ENCODE results near the gene TMEM184A. TPM values are rescaled to one million over a fixed set of nuclear protein-coding genes. Genes with fewer than 3 reads are reported as not detected.

The TMEM184A gene
- total RNA-seq, 1 donor from 2014 or later, result 6.6 TPM

DNA sequence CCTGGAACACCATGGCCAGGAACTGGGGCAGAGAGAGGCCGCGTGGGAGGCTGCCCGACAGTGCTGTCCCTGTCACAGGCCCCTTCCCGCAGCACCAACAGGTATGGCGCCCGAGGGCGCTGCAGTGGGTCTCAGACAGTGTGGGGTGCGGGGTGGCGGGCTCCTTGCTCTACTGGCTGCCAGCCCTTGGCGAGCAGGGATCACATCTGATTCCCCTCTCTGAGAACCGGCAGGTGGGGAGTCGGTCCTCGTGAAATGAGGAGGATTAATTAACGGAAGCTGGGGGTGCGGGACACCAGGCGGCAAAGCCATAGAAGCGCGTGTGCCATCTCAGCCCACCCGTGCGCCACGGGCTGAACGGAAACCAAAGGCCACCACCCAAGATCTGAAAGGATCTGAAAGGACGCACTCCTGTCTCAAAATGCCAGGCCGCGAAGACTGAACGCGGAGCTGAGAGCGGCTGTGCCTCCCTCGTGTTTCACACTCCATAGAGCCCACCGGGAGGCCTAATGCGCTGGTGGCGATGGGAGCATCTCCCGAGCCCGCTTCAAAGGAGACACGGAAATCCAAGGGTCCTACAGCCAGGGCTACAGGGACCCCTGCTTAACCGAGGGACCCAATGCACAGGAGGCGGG lies 58.6 kb downstream of the TMEM184A start:
- H3K4me3 Mint-ChIP-seq, result no peak overlapping the region

DNA sequence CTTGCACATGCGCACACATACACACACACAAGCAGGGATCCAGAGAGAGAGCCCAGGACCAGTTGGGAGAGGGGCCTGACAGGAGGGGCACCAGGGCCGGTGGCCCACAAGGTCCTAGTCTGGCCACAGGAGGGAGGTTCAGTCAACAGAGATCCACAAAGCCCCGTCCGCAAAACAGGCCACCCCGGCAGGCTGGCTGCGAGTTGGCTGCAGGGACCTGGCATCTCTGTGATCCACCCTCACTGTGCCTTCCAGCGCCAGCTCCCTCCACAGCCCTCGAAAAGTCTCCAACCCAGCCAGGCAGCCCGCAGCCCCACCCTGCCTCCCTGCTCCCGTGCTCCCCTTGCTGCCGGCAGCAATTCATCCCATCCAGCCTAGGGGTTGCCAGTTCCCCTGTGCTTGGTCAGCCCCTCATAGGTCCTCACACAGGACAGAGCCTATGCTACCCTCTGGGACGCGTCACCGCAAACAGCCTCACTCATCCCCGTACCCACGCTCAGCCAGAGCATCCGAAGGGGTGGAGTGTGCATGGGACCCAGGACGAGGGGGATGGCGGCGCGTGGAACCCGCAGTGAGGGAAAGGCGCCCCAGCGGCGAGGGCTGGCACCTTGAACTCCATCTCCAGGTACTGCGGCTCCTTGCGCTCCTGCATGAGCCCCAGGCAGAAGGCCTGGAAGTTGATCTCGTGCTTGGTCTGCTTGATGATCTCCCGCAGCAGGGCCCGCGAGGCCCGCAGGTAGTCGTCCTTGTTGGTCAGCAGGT lies 59.3 kb downstream of the TMEM184A start:
- TF ChIP-seq, protein P1, sequence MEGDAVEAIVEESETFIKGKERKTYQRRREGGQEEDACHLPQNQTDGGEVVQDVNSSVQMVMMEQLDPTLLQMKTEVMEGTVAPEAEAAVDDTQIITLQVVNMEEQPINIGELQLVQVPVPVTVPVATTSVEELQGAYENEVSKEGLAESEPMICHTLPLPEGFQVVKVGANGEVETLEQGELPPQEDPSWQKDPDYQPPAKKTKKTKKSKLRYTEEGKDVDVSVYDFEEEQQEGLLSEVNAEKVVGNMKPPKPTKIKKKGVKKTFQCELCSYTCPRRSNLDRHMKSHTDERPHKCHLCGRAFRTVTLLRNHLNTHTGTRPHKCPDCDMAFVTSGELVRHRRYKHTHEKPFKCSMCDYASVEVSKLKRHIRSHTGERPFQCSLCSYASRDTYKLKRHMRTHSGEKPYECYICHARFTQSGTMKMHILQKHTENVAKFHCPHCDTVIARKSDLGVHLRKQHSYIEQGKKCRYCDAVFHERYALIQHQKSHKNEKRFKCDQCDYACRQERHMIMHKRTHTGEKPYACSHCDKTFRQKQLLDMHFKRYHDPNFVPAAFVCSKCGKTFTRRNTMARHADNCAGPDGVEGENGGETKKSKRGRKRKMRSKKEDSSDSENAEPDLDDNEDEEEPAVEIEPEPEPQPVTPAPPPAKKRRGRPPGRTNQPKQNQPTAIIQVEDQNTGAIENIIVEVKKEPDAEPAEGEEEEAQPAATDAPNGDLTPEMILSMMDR (conservative IDR thresholded peaks at IDR 0.05), result no peak
- no peak for DNase-seq (ENCODE audit: extremely low spot score, unreplicated experiment)
- Mint-ChIP-seq H3K27ac (no peak overlapping the region), H3K4me3 (no peak overlapping the region), H3K4me1 (ENCODE audit: unreplicated experiment) (no peaks in the 10 kb centered on the region), H3K36me3 (peaks cover 6% of the 10 kb centered on the region), H3K27me3 (no peaks in the 10 kb centered on the region), H3K9me3 (no peaks in the 10 kb centered on the region)

More for the DNA sequence above, 58.6 kb downstream of the TMEM184A start:
- Mint-ChIP-seq H3K27ac (no peak overlapping the region), H3K4me1 (ENCODE audit: unreplicated experiment) (no peaks in the 10 kb centered on the region), H3K27me3 (no peaks in the 10 kb centered on the region), H3K9me3 (no peaks in the 10 kb centered on the region), H3K36me3 (peaks cover 2% of the 10 kb centered on the region)
- DNase-seq (ENCODE audit: extremely low spot score, unreplicated experiment), result no peak
- TF ChIP-seq, protein P1 (conservative IDR thresholded peaks at IDR 0.05), result no peak

DNA sequence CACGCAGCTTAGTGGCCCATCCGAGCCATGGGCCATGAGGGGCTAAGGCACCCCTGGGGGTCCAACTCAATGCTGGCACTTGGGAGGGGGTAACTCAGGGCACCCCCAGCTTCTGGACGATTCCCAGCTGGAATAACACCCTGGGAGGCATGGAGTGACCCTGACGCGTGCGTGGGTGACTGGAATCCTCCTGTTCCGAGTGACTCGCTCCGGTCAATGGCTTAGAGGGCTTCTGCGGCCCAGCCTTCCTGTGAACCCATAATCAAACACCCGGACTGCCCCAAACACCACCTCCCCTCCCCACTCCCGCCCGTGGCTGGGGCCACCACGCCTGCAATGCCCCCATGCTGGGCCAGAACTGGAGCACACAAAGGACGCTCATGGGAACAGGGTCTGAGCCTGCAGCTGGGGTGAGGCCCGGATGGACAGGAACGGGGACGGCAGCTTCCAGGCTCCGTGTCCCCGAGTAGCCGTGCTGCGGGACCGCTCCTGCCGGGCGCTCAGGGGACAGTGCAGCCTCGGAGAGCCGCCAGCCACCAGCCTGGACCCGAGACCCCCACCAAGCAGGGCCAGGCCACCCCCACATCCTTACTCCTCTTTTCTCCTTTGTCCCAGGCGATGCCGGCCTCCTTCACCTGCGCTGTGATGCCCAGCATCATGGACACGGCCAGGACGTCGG lies 60.3 kb downstream of the TMEM184A start:
- no peaks in the 10 kb centered on the region for H3K4me1 Mint-ChIP-seq (ENCODE audit: unreplicated experiment)
- H3K27ac Mint-ChIP-seq, result no peak overlapping the region
- H3K27me3 Mint-ChIP-seq, result no peaks in the 10 kb centered on the region
- H3K36me3 Mint-ChIP-seq, result peaks cover 6% of the 10 kb centered on the region
- TF ChIP-seq, protein P1 (conservative IDR thresholded peaks at IDR 0.05), result no peak
- H3K9me3 Mint-ChIP-seq, result no peaks in the 10 kb centered on the region
- H3K4me3 Mint-ChIP-seq, result no peak overlapping the region
- no peak for DNase-seq (ENCODE audit: extremely low spot score, unreplicated experiment)

DNA sequence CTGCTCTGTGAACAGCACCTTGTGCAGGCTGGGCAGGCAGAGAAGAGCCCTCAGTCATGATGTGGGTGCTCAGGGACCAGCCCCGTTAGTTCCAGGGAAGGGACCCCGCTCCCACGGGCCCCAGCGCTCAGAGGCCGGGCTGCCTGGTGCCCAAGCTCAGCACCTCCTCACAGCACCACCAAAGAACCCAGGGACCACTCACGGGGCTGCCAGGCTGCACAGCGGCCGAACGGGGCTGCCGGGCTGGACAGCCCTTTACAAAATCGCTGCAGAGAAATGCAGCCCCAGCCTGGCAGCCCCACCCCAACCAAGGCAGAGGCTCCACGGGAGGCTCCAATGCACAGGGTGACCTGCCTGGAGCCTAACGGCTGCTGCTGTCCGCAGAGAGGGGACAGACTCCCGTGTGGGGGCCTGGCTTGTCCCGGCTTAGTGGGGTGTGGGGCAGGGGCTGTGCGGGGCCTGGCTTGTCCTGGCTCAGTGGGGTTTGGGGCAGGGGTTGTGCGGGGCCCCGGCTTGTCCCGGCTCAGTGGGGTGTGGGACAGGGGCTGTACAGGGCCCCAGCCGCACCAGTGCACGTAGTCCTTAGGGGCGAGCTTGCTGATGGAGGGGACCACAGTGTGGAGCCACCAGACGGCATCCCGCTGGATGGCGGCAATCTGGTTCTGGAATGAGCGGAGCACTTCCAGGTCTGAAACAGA lies 61.0 kb downstream of the TMEM184A start:
- H3K27ac Mint-ChIP-seq, result no peak overlapping the region
- no peaks in the 10 kb centered on the region for H3K27me3 Mint-ChIP-seq
- H3K36me3 Mint-ChIP-seq, result peaks cover 6% of the 10 kb centered on the region
- no peak overlapping the region for H3K4me3 Mint-ChIP-seq
- H3K4me1 Mint-ChIP-seq (ENCODE audit: unreplicated experiment), result no peaks in the 10 kb centered on the region
- no peak for DNase-seq (ENCODE audit: extremely low spot score, unreplicated experiment)
- no peaks in the 10 kb centered on the region for H3K9me3 Mint-ChIP-seq
- TF ChIP-seq, protein P1 (conservative IDR thresholded peaks at IDR 0.05), result no peak

DNA sequence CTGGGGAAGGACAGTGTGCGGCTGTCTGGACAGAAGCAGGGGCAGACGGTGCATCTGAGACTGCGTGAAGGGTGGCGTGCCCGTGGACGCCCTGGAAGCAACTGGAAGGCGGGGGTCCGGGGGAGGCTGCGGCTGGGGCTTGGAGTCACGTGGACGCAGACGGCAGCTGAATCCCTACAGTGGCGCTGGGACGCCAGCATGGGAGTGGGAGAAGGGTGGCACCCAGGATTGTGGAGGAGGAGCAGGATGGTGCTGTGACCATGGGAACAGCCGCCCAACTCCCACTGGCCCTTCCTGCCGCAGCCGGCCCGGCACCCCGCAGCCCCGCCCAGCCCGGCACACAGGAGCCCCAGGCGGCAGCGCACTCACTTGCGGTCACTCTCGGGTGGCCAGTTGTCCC lies 61.6 kb downstream of the TMEM184A start:
- Mint-ChIP-seq H3K27ac (no peak overlapping the region), H3K27me3 (no peaks in the 10 kb centered on the region), H3K36me3 (peaks cover 6% of the 10 kb centered on the region)

More for the DNA sequence above, 61.6 kb downstream of the TMEM184A start:
- TF ChIP-seq, protein P1 (conservative IDR thresholded peaks at IDR 0.05), result no peak
- no peak overlapping the region for H3K4me3 Mint-ChIP-seq
- no peak for DNase-seq (ENCODE audit: extremely low spot score, unreplicated experiment)
- H3K9me3 Mint-ChIP-seq, result no peaks in the 10 kb centered on the region
- H3K4me1 Mint-ChIP-seq (ENCODE audit: unreplicated experiment), result no peaks in the 10 kb centered on the region

All from type B pancreatic cell (in vitro differentiated cells).